ENCODE data around the gene NR2C2AP.

NR2C2AP gene

GRCh38 chr19:19234220-19234816, 31.1 kb upstream of the NR2C2AP start:
- no peak for DNase-seq (ENCODE audit: low read depth, low spot score)
- TF ChIP-seq CTCF (IDR thresholded peaks at IDR 0.05; ENCODE audit: low read depth, low read length): no peak
- in situ Hi-C loops (cut with HindIII; ENCODE audit: low sequenced_read_pairs): no loop called here
- no peak overlapping the region for H3K4me3 ChIP-seq (ENCODE audit: low read depth, low read length)

GRCh38 chr19:19232261-19232721, 29.1 kb upstream of the NR2C2AP start:
- no peak overlapping the region for H3K4me3 ChIP-seq (ENCODE audit: low read depth, low read length)

GRCh38 chr19:19230999-19231398, 27.8 kb upstream of the NR2C2AP start:
- H3K4me3 ChIP-seq (ENCODE audit: low read depth, low read length): no peak overlapping the region
- in situ Hi-C loops (cut with HindIII; ENCODE audit: low sequenced_read_pairs): no loop called here
- TF ChIP-seq CTCF (IDR thresholded peaks at IDR 0.05; ENCODE audit: low read depth, low read length): no peak
- DNase-seq (ENCODE audit: low read depth, low spot score): no peak

More at GRCh38 chr19:19232261-19232721, 29.1 kb upstream of the NR2C2AP start:
- DNase-seq (ENCODE audit: low read depth, low spot score): no peak
- in situ Hi-C loops (cut with HindIII; ENCODE audit: low sequenced_read_pairs): no loop called here
- TF ChIP-seq CTCF (IDR thresholded peaks at IDR 0.05; ENCODE audit: low read depth, low read length): no peak

GRCh38 chr19:19229701-19230100, 26.5 kb upstream of the NR2C2AP start:
- TF ChIP-seq CTCF (IDR thresholded peaks at IDR 0.05; ENCODE audit: low read depth, low read length): no peak
- in situ Hi-C loops (cut with HindIII; ENCODE audit: low sequenced_read_pairs): no loop called here
- no peak for DNase-seq (ENCODE audit: low read depth, low spot score)
- no peak overlapping the region for H3K4me3 ChIP-seq (ENCODE audit: low read depth, low read length)

- in situ Hi-C loops (cut with HindIII; ENCODE audit: low sequenced_read_pairs): no loop called here
- no peak for TF ChIP-seq CTCF (IDR thresholded peaks at IDR 0.05; ENCODE audit: low read depth, low read length)
- no peak overlapping the region for H3K4me3 ChIP-seq (ENCODE audit: low read depth, low read length)
- DNase-seq (ENCODE audit: low read depth, low spot score): no peak
These were observed 24.0 kb upstream of the NR2C2AP start for GRCh38 chr19:19227217-19227616.

- in situ Hi-C loops (cut with HindIII; ENCODE audit: low sequenced_read_pairs): no loop called here
- no peak for TF ChIP-seq CTCF (IDR thresholded peaks at IDR 0.05; ENCODE audit: low read depth, low read length)
- no peak overlapping the region for H3K4me3 ChIP-seq (ENCODE audit: low read depth, low read length)
- no peak for DNase-seq (ENCODE audit: low read depth, low spot score)
These were observed 23.4 kb upstream of the NR2C2AP start for GRCh38 chr19:19226663-19227062.
